PC-9 (cell line): ENCODE measurements around the gene F13B. TPM values are rescaled to one million over a fixed set of nuclear protein-coding genes. Genes with fewer than 3 reads are reported as not detected.
"Not testable (repeated sequence)": the region's sequence is repeated elsewhere in the genome, so short reads cannot be mapped to it uniquely, and the experiment has no call there.

Source experiments
- BruUV-seq: library from RNA; stranded (reverse); fragments of 400-500 nt; replicated peaks from 2 replicates; lab custom pipeline; 2021; lab: Mats Ljungman, UMichigan
- CTCF ChIA-PET: fragments of 300-600 bp; sonication (Branson Sonifier 250); formaldehyde crosslinking; loops from one replicate; lab custom pipeline; 2022; ENCODE audit warnings: antibody characterized with exemption; lab: Charles Lee
- POLR2A ChIA-PET: fragments of 300-600 bp; sonication (Branson Sonifier 250); formaldehyde crosslinking; loops from one replicate; lab custom pipeline; 2022; ENCODE audit warnings: antibody characterized with exemption; ENCODE audit not compliant: unreplicated experiment; lab: Charles Lee
- DNase-seq, 2 experiments: peaks; one replicate each; pipeline versions ENCODE4 v3.0.0 to v3.0.0-alpha.2; 2015 to 2022; ENCODE audit warnings: mixed read lengths in 1 of 2
- H2AFZ ChIP-seq: fragments of 200-600 bp; sonication (generic); 2 replicates; pipeline ENCODE4 v1.8.1; 2017; ENCODE audit warnings: antibody characterized with exemption
- H3F3A ChIP-seq: fragments of 200-600 bp; sonication (generic); 2 replicates; pipeline ENCODE4 v1.8.1; 2017; ENCODE audit warnings: antibody characterized with exemption, mild to moderate bottlenecking, low read depth; ENCODE audit not compliant: insufficient read depth
- H3K27ac ChIP-seq: fragments of 200-600 bp; sonication (generic); 2 replicates; pipeline ENCODE4 v1.6.1; 2016; ENCODE audit warnings: mixed run types
- H3K27me3 ChIP-seq: fragments of 200-600 bp; sonication (generic); 2 replicates; pipeline ENCODE4 v1.6.1; 2016; ENCODE audit warnings: low read depth, mixed run types; ENCODE audit not compliant: insufficient read depth
- H3K36me3 ChIP-seq: fragments of 200-600 bp; sonication (generic); 2 replicates; pipeline ENCODE4 v1.6.1; 2016; ENCODE audit warnings: low read depth, mixed run types
- H3K4me1 ChIP-seq: fragments of 200-600 bp; sonication (generic); replicated peaks from 2 replicates; pipeline ENCODE4 v1.6.1; 2016; ENCODE audit warnings: mixed run types; ENCODE audit not compliant: insufficient read depth
- H3K4me2 ChIP-seq: fragments of 200-600 bp; sonication (generic); 2 replicates; pipeline ENCODE4 v1.6.1; 2017; ENCODE audit warnings: mixed run types
- H3K4me3 ChIP-seq: fragments of 200-600 bp; sonication (generic); 2 replicates; pipeline ENCODE4 v1.6.1; 2016; ENCODE audit warnings: mixed run types
- H3K79me2 ChIP-seq: fragments of 200-600 bp; sonication (generic); 2 replicates; pipeline ENCODE4 v1.6.1; 2017; ENCODE audit warnings: low read depth, mixed run types
- H3K9me2 ChIP-seq: fragments of 200-600 bp; sonication (generic); 2 replicates; pipeline ENCODE4 v1.8.1; 2017; ENCODE audit warnings: mild to moderate bottlenecking; ENCODE audit not compliant: insufficient read depth
- H3K9me3 ChIP-seq: fragments of 200-600 bp; sonication (generic); 2 replicates; pipeline ENCODE4 v1.8.1; 2016; ENCODE audit warnings: low read depth; ENCODE audit not compliant: insufficient read depth
- H4K20me1 ChIP-seq: fragments of 200-600 bp; sonication (generic); 2 replicates; pipeline ENCODE4 v1.8.1; 2017; ENCODE audit not compliant: insufficient read depth
- CTCF ChIP-seq: fragments of 200-600 bp; sonication (generic); conservative IDR thresholded peaks from 2 replicates; pipeline ENCODE4 v1.6.1; 2017; ENCODE audit warnings: mixed run types, antibody characterized with exemption, mild to moderate bottlenecking, moderate library complexity
- EZH2 ChIP-seq: fragments of 200-600 bp; sonication (generic); IDR thresholded peaks from 2 replicates; pipeline ENCODE4 v1.8.0; 2017; ENCODE audit warnings: antibody characterized with exemption, low read depth
- intact Hi-C: fragments of 100-400 bp; cut with micrococcal nuclease; formaldehyde crosslinking; loops from one replicate; pipeline ENCODE4 v1.10.0; 2022; ENCODE audit not compliant: unreplicated experiment
- total RNA-seq: library from RNA; stranded (reverse); gene quantifications from 2 replicates; pipeline ENCODE4 v1.2.3, GENCODE V29; 2021

Gene F13B
- total RNA-seq, 1 experiment from 2014 or later, result not detected

DNA sequence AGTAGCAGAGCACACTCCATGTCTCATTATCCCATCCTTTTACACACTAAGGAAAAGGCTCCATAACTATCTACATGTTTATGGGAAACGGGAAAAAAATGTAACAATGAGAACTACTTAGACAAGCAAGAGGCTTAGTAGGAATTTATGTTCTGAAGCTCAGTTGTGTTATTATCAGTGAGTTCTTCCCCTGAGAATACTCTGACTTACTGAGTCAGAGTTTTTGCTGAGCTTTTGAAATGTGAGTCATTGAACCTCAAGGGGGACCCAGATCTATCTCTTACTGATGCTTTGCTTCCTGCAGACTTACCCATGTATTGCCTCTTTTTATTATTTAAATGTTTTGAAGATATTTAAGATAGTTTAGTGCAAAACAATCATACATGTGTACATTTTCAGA is 69.6 kb downstream of the F13B start:
- Histone ChIP-seq H3K79me2 (no peaks in the 10 kb centered on the region), H3F3A (no peaks in the 10 kb centered on the region), H3K27ac (no peak overlapping the region), H2AFZ (no peak overlapping the region; the same call in 1 of the 2 replicates), H3K36me3 (no peaks in the 10 kb centered on the region), H3K27me3 (no peaks in the 10 kb centered on the region), H3K9me2 (0 out of 2 replicates have a peak, but pooled peaks cover 3% of the 10 kb centered on the region), H3K4me2 (no peak overlapping the region), H3K4me3 (no peak overlapping the region), H3K9me3 (no peaks in the 10 kb centered on the region), H3K4me1 (no peaks in the 10 kb centered on the region), H4K20me1 (no peaks in the 10 kb centered on the region)
- no peak for TF ChIP-seq EZH2
- no peak for TF ChIP-seq CTCF
- POLR2A ChIA-PET, result interaction anchor here (0.6 kb wide), 1 partner anchor 134 kb away, joined by 3 read pairs; no protein-coding TSS in a partner anchor
- intact Hi-C loops, result no loop called here
- no peak for DNase-seq
- BruUV-seq, result no TSS peak
- CTCF ChIA-PET, result no interaction called here

GRCh38 chr1:196993916-196994315 is 73.1 kb downstream of the F13B start:
- ChIA-PET CTCF (no interaction called here), POLR2A (no interaction called here)
- H3F3A ChIP-seq, result no peaks in the 10 kb centered on the region
- no peak overlapping the region for H3K4me2 ChIP-seq
- H3K27ac ChIP-seq, result no peak overlapping the region
- no peaks in the 10 kb centered on the region for H3K36me3 ChIP-seq
- no peaks in the 10 kb centered on the region for H3K9me3 ChIP-seq
- TF ChIP-seq EZH2 (no peak), CTCF (no peak)
- intact Hi-C loops, result no loop called here
- H3K9me2 ChIP-seq, result 0 out of 2 replicates have a peak, but pooled peaks cover 3% of the 10 kb centered on the region
- H3K4me1 ChIP-seq, result no peaks in the 10 kb centered on the region
- no peaks in the 10 kb centered on the region for H3K27me3 ChIP-seq
- H4K20me1 ChIP-seq, result no peaks in the 10 kb centered on the region
- no peak overlapping the region for H2AFZ ChIP-seq
- BruUV-seq, result no TSS peak
- no peaks in the 10 kb centered on the region for H3K79me2 ChIP-seq
- DNase-seq, result no peak
- H3K4me3 ChIP-seq, result no peak overlapping the region

GRCh38 chr1:196991919-196992651 is 75.0 kb downstream of the F13B start:
- H3K4me1 ChIP-seq, H3K27ac ChIP-seq, H3K9me2 ChIP-seq, BruUV-seq, H3K27me3 ChIP-seq, H3F3A ChIP-seq, H4K20me1 ChIP-seq, intact Hi-C loops, H3K36me3 ChIP-seq, H3K79me2 ChIP-seq, H3K4me3 ChIP-seq, POLR2A ChIA-PET, CTCF ChIA-PET, H3K9me3 ChIP-seq: not testable (repeated sequence)
- Histone ChIP-seq H3K4me2 (peak overlapping the region; percentile 42), H2AFZ (peak overlapping the region; percentile 47; the same call in 1 of the 2 replicates)
- peak in 1 of 2 experiments; percentile 68 for DNase-seq

Other genes with a start within 250 kb of the F13B start
- 0.81 TPM in 1 of 2 replicates, not detected in the other for gene CFHR1, start 247.5 kb downstream of the F13B start, total RNA-seq
- gene CFHR4, start 179.2 kb downstream of the F13B start, total RNA-seq, result not detected in 2 replicates
- gene CFHR2, start 123.5 kb downstream of the F13B start, total RNA-seq, result not detected in 2 replicates
- gene CFHR5, start 89.7 kb downstream of the F13B start, total RNA-seq, result not detected in 2 replicates
- 38.6 and 57.6 TPM in 2 replicates for gene ASPM, start 79.4 kb upstream of the F13B start, total RNA-seq
- 16.3 and 19.0 TPM in 2 replicates for gene ZBTB41, start 134.0 kb upstream of the F13B start, total RNA-seq
- 0.18 TPM in 1 of 2 replicates, not detected in the other for gene CRB1, start 201.0 kb upstream of the F13B start, total RNA-seq